ENCODE results near the gene OGA.

DNA sequence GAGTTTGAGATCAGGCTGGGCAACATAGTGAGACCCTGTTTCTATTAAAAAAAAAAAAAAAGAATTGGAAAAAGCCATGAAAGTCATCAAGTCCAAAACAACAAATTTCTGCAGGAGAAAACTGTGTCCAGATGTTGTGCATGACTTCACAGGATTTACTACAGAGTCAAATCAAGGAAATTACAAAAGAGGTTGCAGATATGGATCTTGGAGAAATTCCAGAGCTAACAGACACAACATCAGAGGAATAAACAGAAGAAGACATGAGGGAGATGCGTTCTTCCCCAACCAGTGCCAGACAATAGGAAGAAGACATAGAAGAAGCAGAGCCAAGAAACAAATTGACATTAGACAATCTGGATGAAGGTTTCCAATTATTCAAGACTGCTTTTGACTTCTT, 49.7 kb upstream of the OGA start:
- TF ChIP-seq EZH2phosphoT487 (IDR thresholded peaks at IDR 0.05; ENCODE audit: insufficient read depth, low read depth): no peak
- TF ChIP-seq EZH2 (IDR thresholded peaks at IDR 0.05; ENCODE audit: insufficient read depth, poor library complexity, severe bottlenecking): no peak
